Stomach (tissue), 4 donors: ENCODE results near the gene SMC1B.

ENCODE experiments used
- POLR2A ChIP-seq, 4 donors: fragments of 450-650 bp; IDR thresholded peaks; one replicate each; pipeline ENCODE4 v1.6.1; 2016; ENCODE audit warnings: antibody characterized with exemption in 4 of 4, control low read depth in 2 of 4, mild to moderate bottlenecking in 1 of 4, moderate library complexity in 1 of 4
- TF ChIP-seq, protein P1 (sequence below), 7 experiments: fragments of 450-650 bp in 4 of 7; fragments of 200-600 bp in 3 of 7; sonication (generic) in 3 of 7; IDR thresholded peaks; one replicate each; pipeline ENCODE4 v1.5.1; 2016 to 2019; ENCODE audit warnings: antibody characterized with exemption in 7 of 7, control low read depth in 2 of 7, mild to moderate bottlenecking in 1 of 7

- TF ChIP-seq, protein P1, sequence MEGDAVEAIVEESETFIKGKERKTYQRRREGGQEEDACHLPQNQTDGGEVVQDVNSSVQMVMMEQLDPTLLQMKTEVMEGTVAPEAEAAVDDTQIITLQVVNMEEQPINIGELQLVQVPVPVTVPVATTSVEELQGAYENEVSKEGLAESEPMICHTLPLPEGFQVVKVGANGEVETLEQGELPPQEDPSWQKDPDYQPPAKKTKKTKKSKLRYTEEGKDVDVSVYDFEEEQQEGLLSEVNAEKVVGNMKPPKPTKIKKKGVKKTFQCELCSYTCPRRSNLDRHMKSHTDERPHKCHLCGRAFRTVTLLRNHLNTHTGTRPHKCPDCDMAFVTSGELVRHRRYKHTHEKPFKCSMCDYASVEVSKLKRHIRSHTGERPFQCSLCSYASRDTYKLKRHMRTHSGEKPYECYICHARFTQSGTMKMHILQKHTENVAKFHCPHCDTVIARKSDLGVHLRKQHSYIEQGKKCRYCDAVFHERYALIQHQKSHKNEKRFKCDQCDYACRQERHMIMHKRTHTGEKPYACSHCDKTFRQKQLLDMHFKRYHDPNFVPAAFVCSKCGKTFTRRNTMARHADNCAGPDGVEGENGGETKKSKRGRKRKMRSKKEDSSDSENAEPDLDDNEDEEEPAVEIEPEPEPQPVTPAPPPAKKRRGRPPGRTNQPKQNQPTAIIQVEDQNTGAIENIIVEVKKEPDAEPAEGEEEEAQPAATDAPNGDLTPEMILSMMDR (IDR thresholded peaks at IDR 0.05): no peak
- no peak for TF ChIP-seq POLR2A (IDR thresholded peaks at IDR 0.05)
These were observed 37.4 kb downstream of the SMC1B start for GRCh38 chr22:45376009-45376408.
